Measurements from ENCODE around the gene ABCC1.
"Not testable (repeated sequence)": the region's sequence is repeated elsewhere in the genome, so short reads cannot be mapped to it uniquely, and the experiment has no call there.

ABCC1 gene

DNA sequence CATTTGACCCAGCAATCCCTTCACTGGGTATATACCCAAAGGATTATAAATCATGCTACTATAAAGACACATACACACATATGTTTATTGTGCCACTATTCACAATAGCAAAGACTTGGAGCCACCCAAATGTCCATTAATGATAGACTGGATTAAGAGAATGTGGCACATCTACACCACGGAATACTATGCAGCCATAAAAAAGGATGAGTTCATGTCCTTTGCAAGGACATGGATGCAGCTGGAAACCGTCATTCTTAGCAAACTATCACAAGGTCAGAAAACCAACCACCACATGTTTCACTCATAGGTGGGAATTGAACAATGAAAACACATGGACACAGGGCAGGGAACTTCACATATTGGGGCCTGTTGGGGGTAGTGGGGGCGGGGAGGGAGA is 31.1 kb upstream of the ABCC1 start:
- WGBS (ENCODE audit: insufficient coverage, insufficient read length): no CpG with 5 or more reads among the region's 3 CpGs
- not testable (repeated sequence) for H3K27me3 ChIP-seq (ENCODE audit: control insufficient read depth, insufficient read depth, low read length); H3K36me3 ChIP-seq (ENCODE audit: control insufficient read depth, insufficient read depth, low read length); H3K27ac ChIP-seq (ENCODE audit: low read length); H3K9me3 ChIP-seq (ENCODE audit: control insufficient read depth, insufficient read depth, low read length); H3K4me3 ChIP-seq (ENCODE audit: low read length); H3K4me1 ChIP-seq (ENCODE audit: control insufficient read depth, insufficient read depth, low read length); DNase-seq (ENCODE audit: low read depth, low spot score)

DNA sequence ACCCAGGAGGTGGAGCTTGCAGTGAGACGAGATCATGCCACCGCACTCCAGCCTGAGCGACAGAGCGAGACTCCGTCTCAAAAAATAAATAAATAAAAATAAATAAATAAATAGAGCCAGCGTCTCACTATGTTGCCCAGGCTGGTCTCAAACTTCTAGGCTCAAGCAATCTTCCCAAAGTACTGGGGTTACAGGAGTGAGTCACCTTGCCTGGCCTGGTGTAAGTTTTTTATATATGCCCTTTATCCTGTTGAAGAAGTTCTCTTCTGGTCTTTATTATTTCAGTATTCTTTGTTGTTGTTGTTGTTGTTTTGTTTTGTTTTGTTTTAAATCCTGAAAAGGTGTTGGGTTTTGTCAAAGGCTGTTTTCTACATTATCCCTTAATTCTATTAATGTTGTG is 30.1 kb upstream of the ABCC1 start:
- Histone ChIP-seq H3K4me1 (ENCODE audit: control insufficient read depth, insufficient read depth, low read length) (no peaks in the 10 kb centered on the region), H3K9me3 (ENCODE audit: control insufficient read depth, insufficient read depth, low read length) (no peaks in the 10 kb centered on the region), H3K27me3 (ENCODE audit: control insufficient read depth, insufficient read depth, low read length) (no peaks in the 10 kb centered on the region), H3K27ac (ENCODE audit: low read length) (no peak overlapping the region), H3K4me3 (ENCODE audit: low read length) (no peak overlapping the region), H3K36me3 (ENCODE audit: control insufficient read depth, insufficient read depth, low read length) (no peaks in the 10 kb centered on the region)
- DNase-seq (ENCODE audit: low read depth, low spot score): no peak
- no CpG with 5 or more reads among the region's 6 CpGs for WGBS (ENCODE audit: insufficient coverage, insufficient read length)

DNA sequence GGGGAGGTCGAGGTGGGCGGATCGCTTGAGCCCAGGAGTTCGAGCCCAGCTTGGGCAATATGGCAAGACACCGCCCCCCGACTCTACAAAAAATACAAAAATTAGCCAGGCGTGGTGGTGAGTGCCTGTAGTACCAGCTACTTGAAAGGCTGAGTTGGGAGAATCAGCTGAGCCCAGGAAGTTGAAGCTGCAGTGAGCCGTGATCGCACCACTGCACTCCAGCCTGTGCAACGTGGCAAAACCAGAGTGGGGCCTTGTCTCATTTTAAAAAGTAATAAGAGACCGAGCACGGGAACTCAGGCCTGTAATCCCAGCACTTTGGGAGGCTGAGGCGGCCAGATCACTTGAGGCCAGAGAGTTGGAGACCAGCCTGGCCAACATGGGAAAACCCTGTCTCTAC is 24.4 kb upstream of the ABCC1 start:
- H3K27ac ChIP-seq (ENCODE audit: low read length): no peak overlapping the region

DNA sequence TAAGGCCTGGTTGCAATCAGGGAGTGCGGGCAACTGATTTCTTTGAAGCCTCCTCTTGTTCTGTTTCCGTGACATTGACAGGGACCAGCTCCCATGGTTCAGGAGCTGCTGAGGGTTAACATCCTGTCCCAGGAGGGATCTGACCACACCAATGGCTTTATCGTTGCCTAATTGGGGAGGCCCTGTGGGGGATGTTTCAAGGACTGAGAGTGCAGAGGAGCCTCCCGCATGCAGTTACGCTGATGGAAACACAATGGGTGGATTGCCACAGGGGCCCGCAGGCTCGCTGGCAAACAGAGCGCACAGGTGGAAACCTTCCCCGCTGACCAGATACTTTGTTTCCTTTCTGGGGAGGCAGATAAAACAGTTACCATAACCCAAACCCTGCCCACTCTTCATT is 23.8 kb upstream of the ABCC1 start:
- Histone ChIP-seq H3K4me3 (ENCODE audit: low read length) (no peak overlapping the region), H3K4me1 (ENCODE audit: control insufficient read depth, insufficient read depth, low read length) (no peaks in the 10 kb centered on the region), H3K36me3 (ENCODE audit: control insufficient read depth, insufficient read depth, low read length) (no peaks in the 10 kb centered on the region), H3K27ac (ENCODE audit: low read length) (no peak overlapping the region), H3K27me3 (ENCODE audit: control insufficient read depth, insufficient read depth, low read length) (no peaks in the 10 kb centered on the region), H3K9me3 (ENCODE audit: control insufficient read depth, insufficient read depth, low read length) (no peaks in the 10 kb centered on the region)
- no peak for DNase-seq (ENCODE audit: low read depth, low spot score)
- WGBS (ENCODE audit: insufficient coverage, insufficient read length): no CpG with 5 or more reads among the region's 9 CpGs

More for the DNA sequence above, 24.4 kb upstream of the ABCC1 start:
- H3K4me3 ChIP-seq (ENCODE audit: low read length): no peak overlapping the region
- no peaks in the 10 kb centered on the region for H3K36me3 ChIP-seq (ENCODE audit: control insufficient read depth, insufficient read depth, low read length)
- WGBS (ENCODE audit: insufficient coverage, insufficient read length): no CpG with 5 or more reads among the region's 13 CpGs
- H3K4me1 ChIP-seq (ENCODE audit: control insufficient read depth, insufficient read depth, low read length): no peaks in the 10 kb centered on the region
- DNase-seq (ENCODE audit: low read depth, low spot score): no peak
- H3K9me3 ChIP-seq (ENCODE audit: control insufficient read depth, insufficient read depth, low read length): no peaks in the 10 kb centered on the region
- no peaks in the 10 kb centered on the region for H3K27me3 ChIP-seq (ENCODE audit: control insufficient read depth, insufficient read depth, low read length)

DNA sequence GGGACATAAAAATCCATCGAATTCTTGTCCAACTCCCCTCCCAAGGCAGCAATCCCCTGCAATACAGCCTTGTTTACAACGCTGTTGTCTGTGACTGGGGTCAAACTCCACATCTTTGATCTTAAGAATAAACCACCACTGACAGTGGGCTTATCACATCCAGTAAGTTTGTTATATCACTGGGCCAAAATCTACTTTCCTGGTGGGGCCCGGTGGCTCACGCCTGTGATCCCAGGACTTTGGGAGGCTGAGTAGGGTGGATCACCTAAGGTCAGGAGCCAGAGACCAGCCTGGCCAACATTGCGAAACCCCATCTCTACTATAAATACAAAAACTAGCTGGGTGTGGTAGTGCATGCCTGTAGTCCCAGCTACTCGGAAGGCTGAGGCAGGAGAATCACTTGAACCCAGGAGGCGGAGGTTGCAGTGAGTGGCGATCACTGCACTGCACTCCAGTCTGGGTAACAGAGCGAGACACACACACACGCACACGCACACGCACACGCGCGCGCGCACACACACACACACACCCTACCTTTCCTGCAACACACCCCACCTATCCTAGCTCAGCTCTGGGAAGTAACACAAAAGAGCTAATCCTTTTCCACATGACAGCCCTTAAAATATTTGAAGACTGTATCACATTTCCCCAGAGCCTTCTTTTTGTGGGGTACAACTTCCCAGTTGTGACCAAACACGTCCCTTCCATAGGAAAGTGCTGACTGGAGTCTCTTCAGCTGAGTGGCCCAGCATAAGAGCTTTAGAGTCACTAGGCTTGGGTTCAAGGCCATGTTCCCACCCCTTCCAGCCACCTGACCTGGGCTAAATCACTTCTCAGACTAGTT is 20.9 kb upstream of the ABCC1 start:
- Histone ChIP-seq H3K27me3 (ENCODE audit: control insufficient read depth, insufficient read depth, low read length) (no peaks in the 10 kb centered on the region), H3K4me3 (ENCODE audit: low read length) (no peak overlapping the region), H3K27ac (ENCODE audit: low read length) (no peak overlapping the region), H3K4me1 (ENCODE audit: control insufficient read depth, insufficient read depth, low read length) (no peaks in the 10 kb centered on the region), H3K9me3 (ENCODE audit: control insufficient read depth, insufficient read depth, low read length) (no peaks in the 10 kb centered on the region), H3K36me3 (ENCODE audit: control insufficient read depth, insufficient read depth, low read length) (no peaks in the 10 kb centered on the region)
- DNase-seq (ENCODE audit: low read depth, low spot score): no peak
- no CpG with 5 or more reads among the region's 18 CpGs for WGBS (ENCODE audit: insufficient coverage, insufficient read length)

DNA sequence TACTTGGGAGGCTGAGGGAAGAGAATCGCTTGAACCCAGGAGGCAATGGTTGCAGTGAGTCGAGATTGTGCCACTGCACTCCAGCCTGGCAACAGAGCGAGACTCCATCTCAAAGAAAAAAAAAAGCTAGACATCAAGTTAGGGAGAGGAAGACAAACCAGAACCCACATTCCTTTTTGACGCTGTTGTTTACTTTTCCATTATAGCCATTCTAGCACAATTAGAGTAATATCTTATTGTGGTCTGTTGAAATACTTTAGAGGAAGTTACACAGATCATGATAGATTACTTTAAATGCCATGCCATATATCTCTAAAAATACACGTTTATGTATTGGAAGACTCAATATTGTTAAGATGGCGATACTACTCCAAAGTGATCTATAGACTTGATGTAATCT is 16.5 kb upstream of the ABCC1 start:
- Histone ChIP-seq H3K27me3 (ENCODE audit: control insufficient read depth, insufficient read depth, low read length) (no peaks in the 10 kb centered on the region), H3K4me1 (ENCODE audit: control insufficient read depth, insufficient read depth, low read length) (no peaks in the 10 kb centered on the region), H3K36me3 (ENCODE audit: control insufficient read depth, insufficient read depth, low read length) (no peaks in the 10 kb centered on the region), H3K9me3 (ENCODE audit: control insufficient read depth, insufficient read depth, low read length) (no peaks in the 10 kb centered on the region), H3K27ac (ENCODE audit: low read length) (no peak overlapping the region), H3K4me3 (ENCODE audit: low read length) (no peak overlapping the region)
- no peak for DNase-seq (ENCODE audit: low read depth, low spot score)
- WGBS (ENCODE audit: insufficient coverage, insufficient read length): no CpG with 5 or more reads among the region's 6 CpGs

DNA sequence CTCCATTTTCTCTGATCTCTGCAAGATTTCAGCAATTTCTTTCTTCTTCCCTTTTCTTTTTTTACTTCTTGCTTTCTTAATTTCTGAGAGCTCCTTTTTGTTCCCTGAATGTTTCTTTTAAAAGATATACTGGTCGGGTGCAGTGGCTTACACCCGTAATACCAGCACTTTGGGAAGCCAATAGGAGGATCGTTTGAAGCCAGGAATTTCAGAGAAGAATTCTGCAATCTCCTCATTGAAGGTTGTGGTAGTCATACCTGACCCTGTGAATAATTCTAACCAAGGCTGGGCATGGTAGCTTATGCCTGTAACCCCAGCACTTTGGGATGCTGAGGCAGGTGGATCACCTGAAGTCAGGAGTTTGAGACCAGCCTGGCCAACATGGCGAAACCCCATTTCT is 15.6 kb upstream of the ABCC1 start:
- Histone ChIP-seq H3K4me1 (ENCODE audit: control insufficient read depth, insufficient read depth, low read length) (no peaks in the 10 kb centered on the region), H3K27ac (ENCODE audit: low read length) (no peak overlapping the region), H3K9me3 (ENCODE audit: control insufficient read depth, insufficient read depth, low read length) (no peaks in the 10 kb centered on the region), H3K27me3 (ENCODE audit: control insufficient read depth, insufficient read depth, low read length) (no peaks in the 10 kb centered on the region), H3K4me3 (ENCODE audit: low read length) (no peak overlapping the region), H3K36me3 (ENCODE audit: control insufficient read depth, insufficient read depth, low read length) (no peaks in the 10 kb centered on the region)
- DNase-seq (ENCODE audit: low read depth, low spot score): no peak
- WGBS (ENCODE audit: insufficient coverage, insufficient read length): no CpG with 5 or more reads among the region's 4 CpGs

DNA sequence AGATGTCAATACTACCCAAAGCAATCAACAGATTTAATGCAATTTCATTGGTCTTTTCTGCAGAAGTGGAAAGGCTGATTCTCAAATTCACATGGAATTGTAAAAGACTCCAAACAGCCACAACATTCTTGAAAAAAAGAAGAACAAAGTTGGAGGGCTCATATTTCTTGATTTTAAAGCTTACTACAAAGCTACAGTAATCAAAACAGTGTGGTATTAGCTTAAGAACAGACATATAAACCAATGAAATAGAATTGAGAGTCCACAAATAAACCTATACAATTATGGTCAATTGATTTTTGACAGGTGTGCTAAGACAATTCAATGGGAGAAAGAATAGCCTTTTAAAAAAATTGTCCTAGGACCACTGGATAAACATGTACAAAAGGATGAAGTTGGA is 14.4 kb upstream of the ABCC1 start:
- H3K4me1 ChIP-seq (ENCODE audit: control insufficient read depth, insufficient read depth, low read length): no peaks in the 10 kb centered on the region
- no peak overlapping the region for H3K4me3 ChIP-seq (ENCODE audit: low read length)
- H3K27me3 ChIP-seq (ENCODE audit: control insufficient read depth, insufficient read depth, low read length): no peaks in the 10 kb centered on the region
- H3K9me3 ChIP-seq (ENCODE audit: control insufficient read depth, insufficient read depth, low read length): no peaks in the 10 kb centered on the region
- no peaks in the 10 kb centered on the region for H3K36me3 ChIP-seq (ENCODE audit: control insufficient read depth, insufficient read depth, low read length)
- DNase-seq (ENCODE audit: low read depth, low spot score): no peak
- no peak overlapping the region for H3K27ac ChIP-seq (ENCODE audit: low read length)

DNA sequence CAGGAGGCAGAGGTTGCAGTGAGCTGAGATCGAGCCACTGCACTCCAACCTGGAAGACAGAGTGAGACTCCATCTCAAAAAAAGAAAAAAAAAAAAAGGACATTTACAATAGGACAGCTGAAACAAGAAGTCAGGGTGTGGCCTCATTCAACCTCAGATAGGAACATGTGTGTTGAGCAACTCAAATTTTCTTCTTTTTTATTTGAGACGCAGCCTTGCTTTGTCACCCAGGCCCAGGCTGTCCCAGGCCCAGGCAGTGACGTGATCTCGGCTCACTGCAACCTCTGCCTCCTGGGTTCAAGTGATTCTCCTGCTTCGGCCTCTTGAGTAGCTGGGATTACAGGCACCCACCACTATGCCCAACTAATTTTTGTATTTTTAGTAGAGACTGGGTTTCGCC is 12.6 kb upstream of the ABCC1 start:
- not testable (repeated sequence) for DNase-seq (ENCODE audit: low read depth, low spot score)

DNA sequence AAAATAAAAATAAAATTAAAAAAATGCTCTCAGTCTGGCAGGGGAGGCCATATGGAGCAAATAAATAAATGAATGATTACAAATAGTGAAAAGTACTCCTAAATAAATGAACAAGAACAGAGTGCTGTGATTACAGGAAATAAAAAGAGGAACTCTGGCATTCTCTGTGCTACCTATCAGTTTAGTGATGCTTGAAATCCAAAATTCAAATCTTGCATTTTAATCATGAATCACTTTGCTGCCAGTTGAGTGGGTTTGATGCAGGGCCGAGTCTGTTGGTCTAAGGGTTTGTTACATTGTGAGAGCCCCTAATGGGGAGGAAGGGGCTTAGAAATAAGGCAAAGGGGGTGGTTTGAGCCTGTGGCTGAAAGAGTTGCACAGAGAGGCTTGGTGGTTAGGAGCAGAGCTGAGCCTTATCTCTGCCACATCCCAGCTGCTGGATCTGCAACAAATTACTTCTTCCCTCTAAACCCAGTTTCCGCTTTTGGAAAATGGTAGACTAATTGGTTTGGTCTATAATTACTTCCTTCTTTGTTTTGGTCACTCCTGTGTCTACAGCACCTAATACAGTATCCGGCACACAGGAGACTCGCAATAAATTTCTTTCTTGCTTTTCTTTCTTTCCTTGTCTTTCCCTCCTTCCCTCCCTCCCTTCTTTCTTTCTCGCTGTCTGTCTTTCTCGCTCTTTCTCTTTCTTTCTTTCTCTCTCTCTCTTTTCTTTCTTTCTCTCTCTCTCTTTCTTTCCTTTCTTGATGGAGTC is 6.3 kb upstream of the ABCC1 start:
- DNase-seq (ENCODE audit: low read depth, low spot score): no peak
- Histone ChIP-seq H3K27ac (ENCODE audit: low read length) (no peak overlapping the region), H3K36me3 (ENCODE audit: control insufficient read depth, insufficient read depth, low read length) (no peaks in the 10 kb centered on the region), H3K4me1 (ENCODE audit: control insufficient read depth, insufficient read depth, low read length) (no peaks in the 10 kb centered on the region), H3K9me3 (ENCODE audit: control insufficient read depth, insufficient read depth, low read length) (no peaks in the 10 kb centered on the region), H3K4me3 (ENCODE audit: low read length) (no peak overlapping the region), H3K27me3 (ENCODE audit: control insufficient read depth, insufficient read depth, low read length) (no peaks in the 10 kb centered on the region)
- WGBS (ENCODE audit: insufficient coverage, insufficient read length): no CpG with 5 or more reads among the region's 6 CpGs

More for the DNA sequence above, 12.6 kb upstream of the ABCC1 start:
- not testable (repeated sequence) for H3K27ac ChIP-seq (ENCODE audit: low read length); H3K9me3 ChIP-seq (ENCODE audit: control insufficient read depth, insufficient read depth, low read length); H3K27me3 ChIP-seq (ENCODE audit: control insufficient read depth, insufficient read depth, low read length); H3K4me3 ChIP-seq (ENCODE audit: low read length); H3K36me3 ChIP-seq (ENCODE audit: control insufficient read depth, insufficient read depth, low read length); H3K4me1 ChIP-seq (ENCODE audit: control insufficient read depth, insufficient read depth, low read length)
- WGBS (ENCODE audit: insufficient coverage, insufficient read length): no CpG with 5 or more reads among the region's 6 CpGs

Measured in iPS DF 6.9 (cell line).